RWPE2 (cell line): Measurements from ENCODE around the gene ZFP90.

ENCODE experiments used
- ATAC-seq: fragments of 200-7000 bp; cut with Tn5 transposase; 3 replicates; pipeline ENCODE4 v1.9.1; 2021; ENCODE audit warnings: low read depth
- DNase-seq: peaks from one replicate; pipeline ENCODE4 v3.0.0-alpha.2; 2020; ENCODE audit warnings: low spot score
- H3K27ac ChIP-seq: fragments of 450-650 bp; 2 replicates; pipeline ENCODE4 v1.5.1; 2017; ENCODE audit warnings: mild to moderate bottlenecking; ENCODE audit not compliant: poor library complexity, severe bottlenecking
- H3K27me3 ChIP-seq: fragments of 250-450 bp; sonication (Bioruptor Pico); 2 replicates; pipeline ENCODE4 v1.5.1; 2021; ENCODE audit warnings: mild to moderate bottlenecking, moderate library complexity; ENCODE audit not compliant: insufficient read depth, poor library complexity, severe bottlenecking
- H3K36me3 ChIP-seq: fragments of 250-450 bp; sonication (Bioruptor Pico); 2 replicates; pipeline ENCODE4 v1.5.1; 2020; ENCODE audit warnings: low read depth, mild to moderate bottlenecking, moderate library complexity
- H3K4me1 ChIP-seq: fragments of 250-450 bp; sonication (Bioruptor Pico); 2 replicates; pipeline ENCODE4 v1.5.1; 2021; ENCODE audit warnings: mild to moderate bottlenecking, moderate library complexity; ENCODE audit not compliant: insufficient read depth, poor library complexity, severe bottlenecking
- H3K4me3 ChIP-seq: fragments of 250-450 bp; sonication (Bioruptor Pico); 2 replicates; pipeline ENCODE4 v1.5.1; 2021; ENCODE audit warnings: mild to moderate bottlenecking, moderate library complexity; ENCODE audit not compliant: severe bottlenecking
- H3K9me3 ChIP-seq: fragments of 250-450 bp; sonication (Bioruptor Pico); 2 replicates; pipeline ENCODE4 v1.5.1; 2021; ENCODE audit warnings: mild to moderate bottlenecking, moderate library complexity; ENCODE audit not compliant: severe bottlenecking
- TF ChIP-seq, protein P1 (sequence below): fragments of 450-650 bp; IDR thresholded peaks from one replicate; pipeline ENCODE4 v1.5.1; 2017; ENCODE audit warnings: mild to moderate bottlenecking, moderate library complexity; ENCODE audit not compliant: poor library complexity, severe bottlenecking

ZFP90 gene

DNA sequence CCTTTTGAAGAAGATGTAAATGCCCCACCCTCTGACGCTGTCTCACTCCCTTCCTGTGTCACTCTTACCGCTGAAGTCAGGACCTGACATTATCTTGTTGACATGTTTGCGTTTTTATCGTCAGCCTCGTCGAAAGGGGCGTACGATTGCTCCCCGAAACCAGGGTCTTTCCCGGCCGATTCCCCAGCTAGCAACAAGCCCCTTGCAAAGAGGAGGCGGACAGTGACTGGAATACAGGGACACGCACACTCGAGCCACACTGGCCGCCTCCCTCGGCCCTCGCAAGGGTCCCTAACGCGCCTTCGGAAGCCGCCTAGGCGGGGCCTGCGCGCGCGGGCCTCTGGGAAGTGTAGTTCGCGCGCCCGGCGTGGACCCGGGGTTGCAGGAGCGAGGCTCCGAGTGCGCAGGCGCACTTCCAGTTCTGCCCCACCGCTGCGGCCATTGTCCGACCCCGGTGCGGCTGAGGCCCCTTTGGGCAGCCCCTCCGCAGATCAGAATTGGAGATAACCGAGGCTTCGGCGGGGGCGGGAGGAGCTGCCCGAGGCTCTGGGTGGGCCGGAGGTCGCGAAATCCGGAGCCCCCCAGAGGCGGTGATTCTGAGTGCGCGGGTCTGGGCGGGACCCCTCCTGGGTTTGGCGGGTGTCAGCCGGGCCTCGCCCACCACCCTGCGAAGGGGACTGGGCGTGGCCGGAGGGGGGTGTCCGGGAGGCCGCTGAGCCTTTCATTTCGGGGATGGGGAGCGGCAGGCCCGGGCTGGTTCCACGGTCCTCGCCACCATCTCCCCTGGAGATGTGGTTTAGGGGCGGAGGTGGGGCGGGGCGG, at the start of gene ZFP90:
TSS of gene ZFP90 (plus strand) at position 412 of the 822 bp plus-strand sequence. CDS start 502 bp downstream, outside the sequence.
- peak within 1 kb of the TSS; percentile 84 for H3K4me3 ChIP-seq
- peak within 1 kb of the TSS; percentile 26 for H3K27ac ChIP-seq
- H3K36me3 ChIP-seq = peaks cover 26% of the 10 kb centered on the region
- peaks cover 3% of the 10 kb centered on the region for H3K4me1 ChIP-seq
- TF ChIP-seq, protein P1, sequence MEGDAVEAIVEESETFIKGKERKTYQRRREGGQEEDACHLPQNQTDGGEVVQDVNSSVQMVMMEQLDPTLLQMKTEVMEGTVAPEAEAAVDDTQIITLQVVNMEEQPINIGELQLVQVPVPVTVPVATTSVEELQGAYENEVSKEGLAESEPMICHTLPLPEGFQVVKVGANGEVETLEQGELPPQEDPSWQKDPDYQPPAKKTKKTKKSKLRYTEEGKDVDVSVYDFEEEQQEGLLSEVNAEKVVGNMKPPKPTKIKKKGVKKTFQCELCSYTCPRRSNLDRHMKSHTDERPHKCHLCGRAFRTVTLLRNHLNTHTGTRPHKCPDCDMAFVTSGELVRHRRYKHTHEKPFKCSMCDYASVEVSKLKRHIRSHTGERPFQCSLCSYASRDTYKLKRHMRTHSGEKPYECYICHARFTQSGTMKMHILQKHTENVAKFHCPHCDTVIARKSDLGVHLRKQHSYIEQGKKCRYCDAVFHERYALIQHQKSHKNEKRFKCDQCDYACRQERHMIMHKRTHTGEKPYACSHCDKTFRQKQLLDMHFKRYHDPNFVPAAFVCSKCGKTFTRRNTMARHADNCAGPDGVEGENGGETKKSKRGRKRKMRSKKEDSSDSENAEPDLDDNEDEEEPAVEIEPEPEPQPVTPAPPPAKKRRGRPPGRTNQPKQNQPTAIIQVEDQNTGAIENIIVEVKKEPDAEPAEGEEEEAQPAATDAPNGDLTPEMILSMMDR = no peak
- ATAC-seq = peak; percentile 95
- DNase-seq = peak; percentile 87
- no peaks in the 10 kb centered on the region for H3K27me3 ChIP-seq
- H3K9me3 ChIP-seq = no peaks in the 10 kb centered on the region

DNA sequence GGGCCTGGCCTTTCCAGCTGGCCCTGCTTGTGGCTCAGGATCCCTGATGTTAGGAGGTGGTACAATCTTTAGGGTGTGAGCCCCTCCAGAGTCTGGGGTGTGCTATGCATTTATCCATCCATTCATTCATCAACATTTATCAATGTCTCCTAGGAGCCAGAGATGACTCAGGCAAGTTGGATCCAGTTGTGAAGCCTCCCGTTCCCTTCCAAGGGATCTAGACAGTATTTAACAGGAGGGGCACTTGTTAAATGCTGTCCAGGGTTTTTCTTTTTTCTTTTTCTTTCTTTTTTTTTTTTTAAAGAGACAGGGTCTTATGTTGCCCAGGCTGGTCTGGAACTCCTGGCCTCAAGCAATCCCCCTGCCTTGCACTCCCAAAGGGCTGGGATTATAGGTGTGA, 48.7 kb upstream of the ZFP90 start:
- no peaks in the 10 kb centered on the region for H3K36me3 ChIP-seq
- H3K27me3 ChIP-seq = no peaks in the 10 kb centered on the region
- peak overlapping the region; percentile 37 for H3K27ac ChIP-seq
- ATAC-seq (no peak), DNase-seq (no peak)
- TF ChIP-seq, protein P1 = no peak
- peaks cover 22% of the 10 kb centered on the region for H3K4me1 ChIP-seq
- peaks cover 4% of the 10 kb centered on the region for H3K9me3 ChIP-seq
- H3K4me3 ChIP-seq = no peak overlapping the region

DNA sequence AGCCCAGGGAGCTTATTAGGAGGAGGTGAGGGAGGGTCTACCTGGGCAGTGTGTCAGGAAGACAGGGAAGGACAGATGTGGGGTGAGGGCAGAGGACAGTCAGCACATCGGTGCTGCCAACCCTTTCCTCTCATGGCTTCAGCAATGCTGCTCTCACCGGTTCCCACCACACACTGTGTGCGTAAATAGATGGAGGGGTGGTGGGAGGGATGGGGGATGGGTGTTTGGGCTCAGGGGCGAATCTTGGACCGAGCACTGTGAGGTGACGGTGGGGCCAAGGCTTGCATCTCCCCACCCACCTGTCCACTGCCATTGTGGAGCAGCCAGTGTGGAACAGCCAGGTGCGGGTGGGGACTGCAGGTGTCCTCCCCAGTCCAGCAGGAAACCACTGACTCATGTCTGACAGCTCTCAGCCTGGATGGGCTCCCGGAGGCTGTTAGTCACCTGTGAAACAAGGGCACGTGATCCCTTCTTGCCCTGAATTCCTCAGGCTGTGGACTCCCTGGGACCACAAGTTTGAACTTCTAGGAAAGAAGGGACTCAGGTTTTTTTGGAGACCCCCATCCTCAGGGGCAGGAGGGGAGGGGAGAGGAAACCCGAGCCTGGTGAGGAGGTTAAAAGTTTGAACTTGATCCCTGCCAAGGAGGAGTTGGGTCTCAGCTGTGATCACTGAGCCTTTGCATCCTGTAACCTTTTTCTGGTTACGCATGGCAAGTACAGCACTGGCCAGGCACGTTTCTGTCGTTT, 48.1 kb upstream of the ZFP90 start:
- TF ChIP-seq, protein P1 = no peak
- Histone ChIP-seq H3K4me1 (peaks cover 22% of the 10 kb centered on the region), H3K4me3 (no peak overlapping the region), H3K27ac (peak overlapping the region; percentile 37), H3K27me3 (no peaks in the 10 kb centered on the region), H3K36me3 (no peaks in the 10 kb centered on the region), H3K9me3 (peaks cover 4% of the 10 kb centered on the region)
- ATAC-seq (peak; percentile 99), DNase-seq (peak; percentile 95)

DNA sequence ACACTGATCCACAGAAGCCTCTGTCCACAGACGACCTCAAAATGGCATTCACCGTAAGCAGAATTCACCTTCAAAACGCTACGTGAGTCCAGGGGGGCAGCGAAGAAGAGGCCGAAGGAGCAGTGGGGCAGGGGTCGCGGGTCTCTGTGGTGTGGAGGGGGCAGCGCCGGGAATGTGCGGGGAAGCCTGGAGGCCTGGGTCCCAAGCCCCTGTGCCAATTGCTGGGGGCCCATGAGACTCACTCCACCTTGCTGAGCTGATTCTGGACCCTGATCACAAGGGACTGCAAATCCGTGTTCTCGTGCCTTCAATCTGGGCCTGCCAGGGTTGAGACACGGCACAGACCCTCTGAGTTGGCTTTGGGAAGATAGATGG, 47.5 kb upstream of the ZFP90 start:
- Histone ChIP-seq H3K4me3 (no peak overlapping the region), H3K9me3 (peaks cover 4% of the 10 kb centered on the region), H3K4me1 (peaks cover 22% of the 10 kb centered on the region), H3K27me3 (no peaks in the 10 kb centered on the region), H3K27ac (peak overlapping the region; percentile 37), H3K36me3 (no peaks in the 10 kb centered on the region)
- DNase-seq (no peak), ATAC-seq (no peak)
- TF ChIP-seq, protein P1 = no peak
